Subcutaneous adipose tissue (tissue), 4 donors: ENCODE results near the gene ORM2. TPM values are rescaled to one million over a fixed set of nuclear protein-coding genes. Genes with fewer than 3 reads are reported as not detected.

Source experiments
- CTCF ChIP-seq: fragments of 450-650 bp; IDR thresholded peaks from one replicate; pipeline ENCODE4 v1.5.1; 2016; ENCODE audit warnings: low read depth, mild to moderate bottlenecking, control low read depth, antibody characterized with exemption, moderate library complexity
- total RNA-seq, 4 donors: library from RNA; depleted of rRNA; stranded (reverse); fragments of >200 nt; gene quantifications; one replicate each; pipeline ENCODE4 v1.1.0, GENCODE V29; 2016

Gene ORM2
- total RNA-seq, 4 donors from 2014 or later: 2.4 TPM; not detected in 3

- no peak for TF ChIP-seq CTCF
Observed at GRCh38 chr9:114378883-114379282, 49.2 kb downstream of the ORM2 start.

Other genes starting within 250 kb of the ORM2 start
- gene KIF12, start 230.6 kb upstream of the ORM2 start, total RNA-seq: not detected
- gene COL27A1, start 174.3 kb upstream of the ORM2 start, total RNA-seq: 1 to 10 TPM; 1.0 to 7.7 (median 4.4) TPM
- gene ORM1, start 6.8 kb upstream of the ORM2 start, total RNA-seq: 1 to 10 TPM in 1 of 4 donors, not detected in 3; 6.6 TPM
- gene AKNA, start 58.1 kb downstream of the ORM2 start, total RNA-seq: 10 to 100 TPM; 25.3 to 63.9 (median 52.6) TPM
- 1 to 10 TPM in 3 of 4 donors, under 1 TPM in 1; 0.82 to 4.1 (median 2.3) TPM for gene WHRN, start 175.6 kb downstream of the ORM2 start, total RNA-seq